Stimulated activated CD4-positive, alpha-beta T cell treated with anti-CD3 and anti-CD28 coated beads, TNF-alpha, amount 100 ng/mL, for 4 hours (primary cell): ENCODE data around the gene ZNF3.

Experiments used
- DNase-seq, 3 experiments: peaks; one replicate each; pipeline ENCODE4 v3.0.0-alpha.2; 2020; ENCODE audit warnings: low read depth in 3 of 3

Gene ZNF3

GRCh38 chr7:100088621-100089457 lies 7.3 kb upstream of the ZNF3 start, which contains the start of gene COPS6:
Gene COPS6, plus strand, starts transcription at chr7:100088969. Its CDS starts 22 bp downstream, at chr7:100088991.
- DNase-seq, result peak; percentile 67 to 84 (median 73)

GRCh38 chr7:100088095-100088620 lies 6.6 kb upstream of the ZNF3 start:
- no peak for DNase-seq

- no peak for DNase-seq
Measured at GRCh38 chr7:100087055-100087750, 5.7 kb upstream of the ZNF3 start.

DNA sequence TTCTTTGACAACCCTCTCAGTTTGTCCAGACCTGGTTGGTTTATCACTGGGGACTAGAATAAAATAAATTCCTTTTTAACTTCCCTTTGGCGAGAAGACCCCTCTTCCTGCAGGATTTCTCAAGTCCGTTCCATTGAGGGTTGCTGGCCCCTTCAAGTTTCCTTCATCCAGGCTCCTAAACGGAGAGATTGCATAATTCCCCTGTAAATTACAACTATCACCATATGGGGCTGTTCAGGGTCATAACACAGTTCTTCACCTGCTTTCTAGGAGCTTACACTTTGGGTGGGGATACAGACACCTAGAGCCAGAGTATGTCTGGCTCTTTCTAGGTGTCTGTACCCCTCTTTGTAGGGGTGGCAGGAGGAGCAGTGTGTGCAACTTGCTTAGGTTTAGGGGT lies 4.0 kb upstream of the ZNF3 start:
- DNase-seq, result no peak

DNA sequence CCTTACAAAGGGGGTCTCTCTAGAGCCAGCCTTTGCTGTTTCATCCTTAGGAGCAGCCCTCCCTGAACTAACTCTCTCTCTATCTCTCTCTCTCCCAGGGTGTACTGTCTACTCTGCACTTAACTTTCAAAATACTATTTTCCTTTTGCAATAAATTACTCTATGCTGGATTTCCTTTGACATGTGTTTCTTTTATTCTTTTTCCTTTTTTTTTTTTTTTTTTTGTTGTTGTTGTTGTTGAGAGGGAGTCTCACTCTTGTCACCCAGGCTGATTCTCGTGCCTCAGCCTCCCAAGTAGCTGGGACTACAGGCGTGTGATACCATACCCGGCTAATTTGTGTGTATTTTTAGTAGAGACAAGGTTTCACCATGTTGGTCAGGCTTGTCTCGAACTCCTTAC lies 1.5 kb upstream of the ZNF3 start:
- DNase-seq, result no peak

- DNase-seq, result no peak
Measured at GRCh38 chr7:100080907-100081534, 502 bp downstream of the ZNF3 start.

DNA sequence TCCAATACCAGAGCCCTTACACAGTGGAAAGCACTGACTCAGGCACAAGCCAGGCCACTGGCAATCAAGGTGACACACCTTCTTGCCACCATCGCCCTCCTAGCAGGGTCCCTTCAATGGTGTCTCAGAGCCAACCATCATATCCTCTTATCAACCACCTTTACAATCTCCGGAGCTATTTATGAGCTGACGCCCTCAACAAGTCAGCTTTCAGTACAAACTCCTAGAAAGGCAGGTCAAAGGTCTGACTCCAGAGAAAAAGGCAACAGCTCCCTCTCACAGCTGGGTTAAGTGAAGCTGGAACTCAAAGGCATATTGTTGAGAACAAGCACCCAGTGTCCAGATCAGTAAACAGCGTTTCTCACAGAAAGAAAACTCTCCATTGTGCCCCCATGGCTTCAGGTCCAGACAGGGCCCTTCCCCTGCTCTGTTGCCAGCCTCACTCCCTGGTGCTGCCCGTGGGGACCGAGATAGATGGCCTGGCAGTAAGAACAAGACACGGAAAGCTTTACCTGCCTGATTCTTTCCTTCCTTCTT lies 2.4 kb downstream of the ZNF3 start:
- DNase-seq, result no peak

DNA sequence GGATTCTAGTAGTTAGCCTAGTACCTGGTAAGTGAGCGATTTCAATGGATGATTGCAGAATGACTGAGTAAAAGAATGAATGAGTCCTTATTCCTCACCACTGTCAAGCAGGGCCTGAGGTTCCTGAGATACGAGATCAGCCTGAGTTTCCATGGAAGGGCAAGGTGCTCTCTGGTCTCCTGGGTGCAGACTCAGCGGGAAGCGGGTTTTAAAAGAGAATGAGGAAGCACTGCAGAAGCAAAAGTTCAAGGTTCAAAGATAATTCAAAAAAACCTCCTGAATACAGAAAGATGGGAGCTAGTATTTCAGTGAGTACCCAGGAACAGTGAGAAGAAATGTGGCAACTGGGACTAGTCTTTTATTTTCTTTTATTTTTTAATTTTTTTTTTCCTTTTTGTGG lies 4.3 kb downstream of the ZNF3 start:
- no peak for DNase-seq

- no peak for DNase-seq
Measured at GRCh38 chr7:100075418-100075817, 6.1 kb downstream of the ZNF3 start.

DNA sequence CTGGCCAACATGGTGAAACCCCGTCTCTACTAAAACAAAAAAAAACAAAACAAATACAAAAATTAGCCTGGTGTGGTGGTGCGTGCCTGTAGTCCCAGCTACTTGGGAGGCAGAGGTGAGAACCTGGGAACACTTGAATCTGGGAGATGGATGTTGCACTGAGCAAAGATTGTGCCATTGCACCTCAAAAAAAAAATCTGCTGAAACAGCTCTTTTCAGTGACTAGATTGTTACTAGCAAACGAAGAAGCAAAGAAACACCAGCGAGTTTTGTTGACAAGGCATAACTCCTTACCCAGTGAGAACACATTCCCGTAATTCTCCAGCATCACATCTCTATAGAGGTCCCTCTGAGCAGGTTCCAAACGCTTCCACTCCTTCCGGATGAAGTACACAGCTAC lies 6.7 kb downstream of the ZNF3 start:
- DNase-seq, result no peak

- no peak for DNase-seq
Measured at GRCh38 chr7:100072462-100072861, 9.1 kb downstream of the ZNF3 start.

- DNase-seq, result no peak
Measured at GRCh38 chr7:100071018-100071723, 10.4 kb downstream of the ZNF3 start.

DNA sequence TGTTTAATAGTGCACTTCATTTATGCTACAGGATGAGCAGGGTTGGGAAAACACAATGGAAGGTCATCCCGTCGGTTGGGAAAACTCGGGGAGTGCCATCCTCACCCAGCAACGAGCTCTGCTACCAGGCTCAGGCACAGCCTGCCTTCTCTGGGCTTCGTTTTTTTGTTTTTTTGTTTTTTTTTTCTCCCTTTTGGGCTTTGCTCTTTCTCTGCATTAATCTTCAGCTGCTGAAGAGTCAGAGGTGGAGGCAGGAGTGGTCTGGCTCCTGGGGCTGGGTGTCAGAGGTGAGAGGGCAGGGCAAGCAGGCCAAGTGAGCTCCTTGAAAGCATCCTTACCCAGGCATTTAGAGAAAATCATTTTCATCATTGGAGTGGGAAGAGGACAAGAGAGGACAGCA lies 11.5 kb downstream of the ZNF3 start:
- DNase-seq, result no peak

GRCh38 chr7:100066953-100067352 lies 14.6 kb downstream of the ZNF3 start:
- no peak for DNase-seq

DNA sequence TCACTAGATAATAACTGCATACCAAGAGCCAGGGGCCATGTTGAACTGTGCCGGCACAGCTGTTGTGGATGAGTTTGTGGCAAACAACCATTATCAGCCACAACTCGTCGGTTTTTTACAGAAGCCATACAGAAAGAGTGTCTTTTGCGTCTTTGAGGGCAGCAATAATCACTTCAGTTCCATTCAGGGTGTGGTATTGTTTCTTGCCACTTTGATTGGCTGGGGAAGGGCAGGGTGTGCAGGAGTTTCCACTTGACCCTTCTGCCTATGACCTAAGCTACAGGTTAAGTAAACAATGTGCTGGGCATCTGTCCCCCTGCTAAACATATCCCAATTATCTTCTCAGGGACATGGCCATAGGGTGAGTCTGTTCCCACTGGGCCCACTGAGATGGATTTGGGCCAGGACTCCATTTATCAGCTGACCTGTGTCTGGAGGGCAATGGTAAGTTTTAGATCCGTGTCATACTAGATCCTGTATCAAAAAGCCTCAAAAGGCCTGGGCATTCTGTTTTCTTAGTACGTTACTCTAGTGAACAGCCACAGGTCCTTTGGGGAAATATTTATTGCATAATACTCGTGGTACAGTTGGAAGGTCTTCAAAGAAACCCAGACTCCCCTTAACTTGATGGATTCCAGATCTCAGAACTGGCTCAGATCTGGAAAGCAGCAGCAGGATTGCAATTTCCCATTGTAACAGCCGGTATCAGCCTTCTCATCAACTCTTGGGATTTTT lies 15.9 kb downstream of the ZNF3 start:
- no peak for DNase-seq

DNA sequence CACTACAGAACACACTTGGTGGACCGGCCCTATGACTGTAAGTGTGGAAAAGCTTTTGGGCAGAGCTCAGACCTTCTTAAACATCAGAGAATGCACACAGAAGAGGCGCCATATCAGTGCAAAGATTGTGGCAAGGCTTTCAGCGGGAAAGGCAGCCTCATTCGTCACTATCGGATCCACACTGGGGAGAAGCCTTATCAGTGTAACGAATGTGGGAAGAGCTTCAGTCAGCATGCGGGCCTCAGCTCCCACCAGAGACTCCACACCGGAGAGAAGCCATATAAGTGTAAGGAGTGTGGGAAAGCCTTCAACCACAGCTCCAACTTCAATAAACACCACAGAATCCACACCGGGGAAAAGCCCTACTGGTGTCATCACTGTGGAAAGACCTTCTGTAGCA lies 17.4 kb downstream of the ZNF3 start:
- DNase-seq, result no peak

- DNase-seq, result no peak
Measured at GRCh38 chr7:100063376-100063775, 18.1 kb downstream of the ZNF3 start.

GRCh38 chr7:100061518-100062193 lies 19.9 kb downstream of the ZNF3 start:
- DNase-seq, result no peak

DNA sequence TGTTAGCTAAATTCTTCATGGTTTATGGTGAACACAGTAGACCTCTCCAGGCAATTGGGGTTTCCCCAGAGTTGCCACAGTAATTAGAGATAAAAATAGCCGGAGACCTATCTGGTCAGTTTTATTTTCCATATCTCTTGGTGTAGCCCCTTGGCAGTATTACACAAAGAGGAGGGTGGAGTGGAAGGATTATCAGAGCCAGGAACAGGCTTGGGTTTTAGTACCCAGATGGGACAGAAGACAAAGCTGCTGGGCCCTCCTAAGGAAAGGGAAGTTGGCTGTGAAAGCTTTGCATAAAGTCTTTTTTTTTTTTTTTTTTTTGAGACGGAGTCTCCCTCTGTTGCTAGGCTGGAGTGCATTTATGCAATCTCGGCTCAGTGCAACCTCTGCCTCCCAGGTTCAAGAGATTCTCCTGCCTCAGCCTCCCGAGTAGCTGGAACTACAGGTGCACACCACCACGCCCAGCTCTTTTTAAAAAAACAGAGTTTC lies 22.2 kb downstream of the ZNF3 start:
- no peak for DNase-seq

DNA sequence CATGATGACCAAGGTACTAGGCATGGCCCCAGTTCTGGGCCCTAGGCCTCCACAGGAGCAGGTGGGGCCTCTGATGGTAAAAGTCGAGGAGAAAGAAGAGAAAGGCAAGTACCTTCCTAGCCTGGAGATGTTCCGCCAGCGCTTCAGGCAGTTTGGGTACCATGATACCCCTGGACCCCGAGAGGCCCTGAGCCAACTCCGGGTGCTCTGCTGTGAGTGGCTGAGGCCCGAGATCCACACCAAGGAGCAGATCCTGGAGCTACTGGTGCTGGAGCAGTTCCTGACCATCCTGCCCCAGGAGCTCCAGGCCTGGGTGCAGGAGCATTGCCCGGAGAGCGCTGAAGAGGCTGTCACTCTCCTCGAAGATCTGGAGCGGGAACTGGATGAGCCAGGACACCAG lies 24.5 kb downstream of the ZNF3 start:
- no peak for DNase-seq
